Ureter (tissue), 1 donor: ENCODE results near the gene KCNT2. TPM values are rescaled to one million over a fixed set of nuclear protein-coding genes. Genes with fewer than 3 reads are reported as not detected.

Experiments
- DNase-seq: peaks from one replicate; pipeline ENCODE4 v3.0.0-alpha.2; 2020; ENCODE audit warnings: low spot score
- total RNA-seq: library from RNA; stranded (reverse); gene quantifications from one replicate; pipeline ENCODE4 v1.2.4, GENCODE V29; 2023
- donor health status: DM: yes; HTN: yes; CAD: no.

KCNT2 gene
- total RNA-seq, 1 donor from 2014 or later, result 9.5 TPM

GRCh38 chr1:196450143-196451095 lies 157.8 kb downstream of the KCNT2 start:
- DNase-seq, result no peak

- no peak for DNase-seq
Observed at GRCh38 chr1:196449460-196449859, 158.8 kb downstream of the KCNT2 start.

GRCh38 chr1:196445775-196446174 lies 162.5 kb downstream of the KCNT2 start:
- no peak for DNase-seq

GRCh38 chr1:196444634-196445033 lies 163.6 kb downstream of the KCNT2 start:
- no peak for DNase-seq

GRCh38 chr1:196442366-196442765 lies 165.9 kb downstream of the KCNT2 start:
- DNase-seq, result no peak

- DNase-seq, result no peak
Observed at GRCh38 chr1:196440711-196441110, 167.5 kb downstream of the KCNT2 start.

GRCh38 chr1:196438329-196438728 lies 169.9 kb downstream of the KCNT2 start:
- no peak for DNase-seq

- no peak for DNase-seq
Observed at GRCh38 chr1:196437671-196438070, 170.6 kb downstream of the KCNT2 start.

- no peak for DNase-seq
Observed at GRCh38 chr1:196433000-196433399, 175.2 kb downstream of the KCNT2 start.

- no peak for DNase-seq
Observed at GRCh38 chr1:196427976-196428734, 180.1 kb downstream of the KCNT2 start.

GRCh38 chr1:196425513-196425912 lies 182.7 kb downstream of the KCNT2 start:
- no peak for DNase-seq

- DNase-seq, result no peak
Observed at GRCh38 chr1:196423612-196424011, 184.6 kb downstream of the KCNT2 start.

GRCh38 chr1:196418772-196419171 lies 189.5 kb downstream of the KCNT2 start:
- DNase-seq, result no peak

GRCh38 chr1:196415978-196416377 lies 192.3 kb downstream of the KCNT2 start:
- no peak for DNase-seq

- DNase-seq, result no peak
Observed at GRCh38 chr1:196412326-196412725, 195.9 kb downstream of the KCNT2 start.

- no peak for DNase-seq
Observed at GRCh38 chr1:196410768-196411167, 197.5 kb downstream of the KCNT2 start.

GRCh38 chr1:196409586-196409985 lies 198.7 kb downstream of the KCNT2 start:
- DNase-seq, result no peak

- DNase-seq, result no peak
Observed at GRCh38 chr1:196407358-196408051, 200.7 kb downstream of the KCNT2 start.

GRCh38 chr1:196405839-196406238 lies 202.4 kb downstream of the KCNT2 start:
- DNase-seq, result no peak

- no peak for DNase-seq
Observed at GRCh38 chr1:196403803-196404690, 204.2 kb downstream of the KCNT2 start.

- no peak for DNase-seq
Observed at GRCh38 chr1:196401891-196402290, 206.3 kb downstream of the KCNT2 start.
